ENCODE data around the gene MUC2. TPM values are rescaled to one million over a fixed set of nuclear protein-coding genes. Genes with fewer than 3 reads are reported as not detected.

The MUC2 gene
- total RNA-seq, 6 experiments from 2014 or later: 0.24 TPM; not detected in 5

DNA sequence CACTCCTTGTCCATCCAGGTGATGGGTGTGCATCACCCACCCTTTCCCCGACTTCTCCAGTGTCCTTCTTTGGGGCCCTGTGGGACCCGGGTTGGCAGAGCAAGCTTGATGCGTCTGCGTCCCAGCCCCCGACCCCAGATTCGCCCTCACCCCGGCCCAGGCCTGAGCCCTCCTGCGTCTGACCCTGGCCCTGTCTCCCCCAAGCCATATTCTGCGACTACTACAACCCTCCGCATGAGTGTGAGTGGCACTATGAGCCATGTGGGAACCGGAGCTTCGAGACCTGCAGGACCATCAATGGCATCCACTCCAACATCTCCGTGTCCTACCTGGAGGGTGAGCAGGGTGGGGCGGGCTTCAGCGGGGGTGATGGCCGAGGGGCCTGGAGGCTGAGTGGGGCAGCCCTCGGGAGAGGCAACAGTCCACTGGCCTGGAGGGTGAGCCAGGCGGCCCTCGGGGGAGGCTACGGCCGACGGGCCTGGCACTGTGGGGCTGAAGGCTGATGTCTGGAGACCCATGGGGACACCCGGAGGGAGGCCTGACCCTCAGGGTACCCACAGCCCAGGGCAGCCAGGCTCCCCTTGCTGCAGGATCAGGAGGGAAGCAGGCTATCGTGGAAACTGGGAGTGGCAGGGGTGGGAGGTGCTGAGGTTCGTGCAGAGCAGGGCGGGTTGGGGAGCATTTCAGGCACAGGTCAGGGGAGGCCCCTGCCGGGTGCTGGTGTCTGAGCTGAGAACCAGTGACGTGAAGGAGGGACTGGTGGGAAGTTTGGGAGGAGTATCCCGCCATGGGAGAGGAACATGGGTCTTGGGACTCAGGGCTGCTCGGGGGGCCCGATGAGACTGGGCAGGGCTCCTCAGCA lies 15.3 kb downstream of the MUC2 start:
- no peak for DNase-seq
- Mint-ChIP-seq H3K9me3 (peaks cover 10% of the 10 kb centered on the region), H3K36me3 (ENCODE audit: low read depth) (peaks cover 6% of the 10 kb centered on the region; the same call in 1 of the 2 replicates), H3K27ac (no peak overlapping the region), H3K4me3 (no peak overlapping the region), H3K27me3 (ENCODE audit: insufficient read depth) (no peaks in the 10 kb centered on the region; the same call in 1 of the 2 replicates), H3K4me1 (ENCODE audit: low read depth) (no peaks in the 10 kb centered on the region)
- TF ChIP-seq, protein P1, sequence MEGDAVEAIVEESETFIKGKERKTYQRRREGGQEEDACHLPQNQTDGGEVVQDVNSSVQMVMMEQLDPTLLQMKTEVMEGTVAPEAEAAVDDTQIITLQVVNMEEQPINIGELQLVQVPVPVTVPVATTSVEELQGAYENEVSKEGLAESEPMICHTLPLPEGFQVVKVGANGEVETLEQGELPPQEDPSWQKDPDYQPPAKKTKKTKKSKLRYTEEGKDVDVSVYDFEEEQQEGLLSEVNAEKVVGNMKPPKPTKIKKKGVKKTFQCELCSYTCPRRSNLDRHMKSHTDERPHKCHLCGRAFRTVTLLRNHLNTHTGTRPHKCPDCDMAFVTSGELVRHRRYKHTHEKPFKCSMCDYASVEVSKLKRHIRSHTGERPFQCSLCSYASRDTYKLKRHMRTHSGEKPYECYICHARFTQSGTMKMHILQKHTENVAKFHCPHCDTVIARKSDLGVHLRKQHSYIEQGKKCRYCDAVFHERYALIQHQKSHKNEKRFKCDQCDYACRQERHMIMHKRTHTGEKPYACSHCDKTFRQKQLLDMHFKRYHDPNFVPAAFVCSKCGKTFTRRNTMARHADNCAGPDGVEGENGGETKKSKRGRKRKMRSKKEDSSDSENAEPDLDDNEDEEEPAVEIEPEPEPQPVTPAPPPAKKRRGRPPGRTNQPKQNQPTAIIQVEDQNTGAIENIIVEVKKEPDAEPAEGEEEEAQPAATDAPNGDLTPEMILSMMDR (IDR thresholded peaks at IDR 0.05): no peak

DNA sequence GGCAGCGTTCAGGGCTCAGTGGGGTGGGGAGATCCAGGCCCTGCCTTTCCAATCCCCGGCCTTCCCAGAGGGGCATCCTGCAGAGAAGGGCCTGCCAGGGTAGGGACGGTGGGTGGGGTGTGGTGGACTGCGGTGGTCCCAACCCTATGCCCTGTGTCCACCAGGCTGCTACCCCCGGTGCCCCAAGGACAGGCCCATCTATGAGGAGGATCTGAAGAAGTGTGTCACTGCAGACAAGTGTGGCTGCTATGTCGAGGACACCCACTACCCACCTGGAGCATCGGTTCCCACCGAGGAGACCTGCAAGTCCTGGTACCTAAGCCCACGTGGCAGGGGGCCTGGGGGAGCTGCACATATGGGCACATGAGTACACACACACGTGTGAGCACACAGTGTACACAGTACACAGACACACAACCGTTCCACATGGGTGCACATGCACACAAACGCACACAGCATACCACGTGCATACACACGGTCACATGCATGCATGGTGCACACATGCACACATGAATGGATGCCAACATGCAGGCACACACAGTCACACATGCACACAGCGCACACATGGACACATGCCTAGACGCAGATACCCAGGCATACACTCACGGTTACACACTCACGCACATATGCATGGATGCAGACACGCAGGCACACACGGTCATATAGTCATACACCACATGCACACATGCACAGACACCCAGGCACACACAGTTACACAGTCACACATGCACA lies 16.1 kb downstream of the MUC2 start:
- DNase-seq: no peak
- H3K36me3 Mint-ChIP-seq (ENCODE audit: low read depth): peaks cover 6% of the 10 kb centered on the region; the same call in 1 of the 2 replicates
- TF ChIP-seq, protein P1 (IDR thresholded peaks at IDR 0.05): no peak

GRCh38 chr11:1091332-1092083 lies 16.8 kb downstream of the MUC2 start:
- Mint-ChIP-seq H3K27ac (no peak overlapping the region), H3K36me3 (ENCODE audit: low read depth) (peaks cover 6% of the 10 kb centered on the region; the same call in 1 of the 2 replicates), H3K4me3 (no peak overlapping the region), H3K4me1 (ENCODE audit: low read depth) (no peaks in the 10 kb centered on the region), H3K27me3 (ENCODE audit: insufficient read depth) (no peaks in the 10 kb centered on the region; the same call in 1 of the 2 replicates), H3K9me3 (peaks cover 23% of the 10 kb centered on the region)
- no peak for DNase-seq
- TF ChIP-seq, protein P1 (IDR thresholded peaks at IDR 0.05): no peak

More for the DNA sequence above, 16.1 kb downstream of the MUC2 start:
- Mint-ChIP-seq H3K4me3 (no peak overlapping the region), H3K27ac (no peak overlapping the region), H3K4me1 (ENCODE audit: low read depth) (no peaks in the 10 kb centered on the region), H3K9me3 (peaks cover 18% of the 10 kb centered on the region), H3K27me3 (ENCODE audit: insufficient read depth) (no peaks in the 10 kb centered on the region; the same call in 1 of the 2 replicates)

- Mint-ChIP-seq H3K36me3 (ENCODE audit: low read depth) (peaks cover 6% of the 10 kb centered on the region; the same call in 1 of the 2 replicates), H3K27me3 (ENCODE audit: insufficient read depth) (no peaks in the 10 kb centered on the region; the same call in 1 of the 2 replicates), H3K4me3 (no peak overlapping the region), H3K9me3 (peaks cover 23% of the 10 kb centered on the region), H3K27ac (no peak overlapping the region), H3K4me1 (ENCODE audit: low read depth) (no peaks in the 10 kb centered on the region)
- TF ChIP-seq, protein P1 (IDR thresholded peaks at IDR 0.05): no peak
- no peak for DNase-seq
Measured at GRCh38 chr11:1092145-1092670, 17.5 kb downstream of the MUC2 start.

DNA sequence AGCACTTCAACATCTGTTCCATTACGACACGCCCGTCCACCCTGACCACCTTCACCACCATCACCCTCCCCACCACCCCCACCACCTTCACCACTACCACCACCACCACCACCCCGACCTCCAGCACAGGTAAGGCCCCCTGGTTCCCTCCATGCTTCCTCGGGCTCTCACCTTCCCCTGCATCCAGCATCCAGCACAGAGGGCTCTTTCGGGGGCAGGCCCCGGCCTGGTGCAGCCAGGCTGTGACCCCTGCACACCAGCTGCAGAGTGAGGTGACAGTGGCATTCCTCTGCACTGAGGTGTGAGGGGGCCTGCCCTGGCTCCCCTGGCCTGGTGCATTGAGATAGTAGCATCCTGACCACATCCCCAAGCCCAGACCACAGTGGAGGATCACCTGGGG lies 18.2 kb downstream of the MUC2 start:
- peaks cover 23% of the 10 kb centered on the region for H3K9me3 Mint-ChIP-seq
- H3K27ac Mint-ChIP-seq: no peak overlapping the region
- TF ChIP-seq, protein P1 (IDR thresholded peaks at IDR 0.05): no peak
- H3K4me3 Mint-ChIP-seq: no peak overlapping the region
- no peak for DNase-seq
- H3K27me3 Mint-ChIP-seq (ENCODE audit: insufficient read depth): no peaks in the 10 kb centered on the region; the same call in 1 of the 2 replicates
- peaks cover 6% of the 10 kb centered on the region; the same call in 1 of the 2 replicates for H3K36me3 Mint-ChIP-seq (ENCODE audit: low read depth)
- no peaks in the 10 kb centered on the region for H3K4me1 Mint-ChIP-seq (ENCODE audit: low read depth)

Data from HFFc6 (cell line).